DND-41 (cell line): ENCODE data around the gene MYL6.

Experiments used
- ATAC-seq: fragments of 200-7000 bp; cut with Tn5 transposase; 3 replicates; pipeline ENCODE4 v1.9.1; 2021; ENCODE audit warnings: low read depth; ENCODE audit not compliant: insufficient read depth
- DNase-seq: peaks from one replicate; pipeline ENCODE4 v3.0.0-alpha.2; 2020
- H2AFZ ChIP-seq: 2 replicates; pipeline ENCODE4 v1.6.0; 2012; ENCODE audit warnings: low read depth, low read length
- H3K27ac ChIP-seq: 2 replicates; pipeline ENCODE4 v1.5.1; 2012; ENCODE audit warnings: low read length, inconsistent platforms
- H3K27me3 ChIP-seq: fragments of 200-600 bp; sonication (generic); 2 replicates; pipeline ENCODE4 v1.6.0; 2012; ENCODE audit warnings: low read length, mild to moderate bottlenecking, inconsistent platforms; ENCODE audit not compliant: insufficient read depth, poor library complexity
- H3K36me3 ChIP-seq: 2 replicates; pipeline ENCODE4 v1.5.1; 2012; ENCODE audit warnings: low read length, inconsistent platforms; ENCODE audit not compliant: insufficient read depth
- H3K4me1 ChIP-seq: 2 replicates; pipeline ENCODE4 v1.5.1; 2012; ENCODE audit warnings: mild to moderate bottlenecking, low read length; ENCODE audit not compliant: insufficient read depth
- H3K4me2 ChIP-seq: 2 replicates; pipeline ENCODE4 v1.6.0; 2012; ENCODE audit warnings: mild to moderate bottlenecking, moderate library complexity, low read length, inconsistent platforms; ENCODE audit not compliant: insufficient read depth
- H3K4me3 ChIP-seq, 2 experiments: fragments of 200-600 bp in 1 of 2; shearing (Covaris generic) in 1 of 2; 2 replicates each; pipeline ENCODE4 v1.5.1; 2012 to 2016; ENCODE audit warnings: inconsistent platforms in 2 of 2, low read length in 2 of 2, mild to moderate bottlenecking in 2 of 2, low read depth in 1 of 2, moderate library complexity in 1 of 2
- H3K79me2 ChIP-seq: 2 replicates; pipeline ENCODE4 v1.6.0; 2012; ENCODE audit warnings: low read length, inconsistent platforms; ENCODE audit not compliant: insufficient read depth
- H3K9ac ChIP-seq: 2 replicates; pipeline ENCODE4 v1.6.0; 2012; ENCODE audit warnings: low read depth, mild to moderate bottlenecking, inconsistent platforms, low read length, moderate library complexity
- H3K9me3 ChIP-seq: 2 replicates; pipeline ENCODE4 v1.5.1; 2012; ENCODE audit warnings: low read length, moderate library complexity, mild to moderate bottlenecking, inconsistent platforms; ENCODE audit not compliant: insufficient read depth, severe bottlenecking
- H4K20me1 ChIP-seq: 2 replicates; pipeline ENCODE4 v1.6.0; 2012; ENCODE audit warnings: low read length; ENCODE audit not compliant: insufficient read depth
- EZH2 ChIP-seq: IDR thresholded peaks from 3 replicates; pipeline ENCODE4 v1.6.1; 2012; ENCODE audit warnings: borderline replicate concordance, low read depth, mild to moderate bottlenecking, moderate library complexity, low read length, inconsistent platforms; ENCODE audit not compliant: severe bottlenecking
- TF ChIP-seq, protein P1 (sequence below): IDR thresholded peaks from 2 replicates; pipeline ENCODE4 v1.5.1; 2012; ENCODE audit warnings: borderline replicate concordance, low read length, moderate library complexity, mild to moderate bottlenecking; ENCODE audit not compliant: poor library complexity, severe bottlenecking; ENCODE audit errors: extremely low read depth

The MYL6 gene

DNA sequence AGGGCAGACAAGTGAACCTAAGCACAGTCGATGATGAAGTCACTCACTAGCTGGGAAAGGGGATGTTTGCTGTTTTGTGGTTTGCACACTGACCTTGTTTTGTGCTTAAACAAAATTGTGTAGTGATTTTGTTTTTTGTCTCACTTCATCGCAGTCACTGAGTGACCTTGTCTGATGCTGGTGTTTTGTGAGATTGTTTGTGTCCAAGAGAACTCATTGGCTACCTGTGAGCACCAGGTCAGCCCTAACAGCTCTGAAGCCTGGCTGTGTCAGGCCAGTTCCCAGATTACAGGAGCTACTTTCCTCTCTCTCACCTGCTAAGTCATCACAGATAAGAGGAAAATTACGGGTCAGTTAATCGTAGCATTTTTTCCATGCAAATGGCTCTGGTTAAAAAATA is 34.0 kb upstream of the MYL6 start:
- no peak for ATAC-seq
- Histone ChIP-seq H4K20me1 (no peaks in the 10 kb centered on the region), H3K79me2 (peaks cover 53% of the 10 kb centered on the region)

DNA sequence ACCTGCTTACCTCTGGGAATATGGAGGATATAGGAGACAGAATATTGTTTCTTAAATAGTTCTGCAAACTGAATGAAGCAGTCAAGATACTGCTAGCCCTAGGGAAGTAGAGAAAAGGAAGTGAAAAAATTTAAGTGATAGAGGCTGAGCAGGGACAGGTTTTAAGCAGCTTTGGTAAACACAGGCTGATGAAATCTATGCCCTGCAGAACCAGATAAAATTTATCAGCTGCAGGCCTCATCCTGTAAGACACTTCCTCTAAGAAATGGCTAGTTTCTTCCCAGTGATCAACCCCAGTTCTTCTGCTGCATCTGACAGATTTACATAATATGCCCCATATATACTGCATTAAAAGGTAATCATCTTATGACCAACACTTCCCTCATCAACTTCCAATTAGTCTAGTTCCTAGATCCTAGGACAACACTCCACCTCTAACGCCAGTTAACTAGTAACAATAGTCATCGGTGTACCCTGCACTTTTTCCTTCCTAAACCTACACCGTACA is 31.4 kb upstream of the MYL6 start:
- DNase-seq (no peak), ATAC-seq (no peak)
- Histone ChIP-seq H3K4me2 (peak overlapping the region; percentile 90), H3K9me3 (peaks cover 6% of the 10 kb centered on the region), H3K9ac (peak overlapping the region; percentile 51), H3K27me3 (no peaks in the 10 kb centered on the region), H4K20me1 (no peaks in the 10 kb centered on the region), H3K36me3 (peaks cover 35% of the 10 kb centered on the region), H3K4me3 (peak overlapping the region in 1 of 2 experiments; percentile 48; a peak in 2 of 4 replicates), H3K4me1 (peaks cover 57% of the 10 kb centered on the region), H3K27ac (peak overlapping the region; percentile 61), H3K79me2 (peaks cover 43% of the 10 kb centered on the region), H2AFZ (peak overlapping the region; percentile 67; the same call in 1 of the 2 replicates)
- TF ChIP-seq, protein P1, sequence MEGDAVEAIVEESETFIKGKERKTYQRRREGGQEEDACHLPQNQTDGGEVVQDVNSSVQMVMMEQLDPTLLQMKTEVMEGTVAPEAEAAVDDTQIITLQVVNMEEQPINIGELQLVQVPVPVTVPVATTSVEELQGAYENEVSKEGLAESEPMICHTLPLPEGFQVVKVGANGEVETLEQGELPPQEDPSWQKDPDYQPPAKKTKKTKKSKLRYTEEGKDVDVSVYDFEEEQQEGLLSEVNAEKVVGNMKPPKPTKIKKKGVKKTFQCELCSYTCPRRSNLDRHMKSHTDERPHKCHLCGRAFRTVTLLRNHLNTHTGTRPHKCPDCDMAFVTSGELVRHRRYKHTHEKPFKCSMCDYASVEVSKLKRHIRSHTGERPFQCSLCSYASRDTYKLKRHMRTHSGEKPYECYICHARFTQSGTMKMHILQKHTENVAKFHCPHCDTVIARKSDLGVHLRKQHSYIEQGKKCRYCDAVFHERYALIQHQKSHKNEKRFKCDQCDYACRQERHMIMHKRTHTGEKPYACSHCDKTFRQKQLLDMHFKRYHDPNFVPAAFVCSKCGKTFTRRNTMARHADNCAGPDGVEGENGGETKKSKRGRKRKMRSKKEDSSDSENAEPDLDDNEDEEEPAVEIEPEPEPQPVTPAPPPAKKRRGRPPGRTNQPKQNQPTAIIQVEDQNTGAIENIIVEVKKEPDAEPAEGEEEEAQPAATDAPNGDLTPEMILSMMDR: no peak
- TF ChIP-seq EZH2: no peak

More for the DNA sequence above, 34.0 kb upstream of the MYL6 start:
- no peak overlapping the region for H3K27ac ChIP-seq
- no peaks in the 10 kb centered on the region for H3K27me3 ChIP-seq
- TF ChIP-seq, protein P1: no peak
- TF ChIP-seq EZH2: no peak
- H3K9ac ChIP-seq: no peak overlapping the region
- H3K9me3 ChIP-seq: no peaks in the 10 kb centered on the region
- no peak overlapping the region for H3K4me3 ChIP-seq
- H3K4me1 ChIP-seq: peaks cover 56% of the 10 kb centered on the region
- DNase-seq: no peak
- H2AFZ ChIP-seq: no peak overlapping the region
- H3K36me3 ChIP-seq: peaks cover 41% of the 10 kb centered on the region
- H3K4me2 ChIP-seq: no peak overlapping the region

DNA sequence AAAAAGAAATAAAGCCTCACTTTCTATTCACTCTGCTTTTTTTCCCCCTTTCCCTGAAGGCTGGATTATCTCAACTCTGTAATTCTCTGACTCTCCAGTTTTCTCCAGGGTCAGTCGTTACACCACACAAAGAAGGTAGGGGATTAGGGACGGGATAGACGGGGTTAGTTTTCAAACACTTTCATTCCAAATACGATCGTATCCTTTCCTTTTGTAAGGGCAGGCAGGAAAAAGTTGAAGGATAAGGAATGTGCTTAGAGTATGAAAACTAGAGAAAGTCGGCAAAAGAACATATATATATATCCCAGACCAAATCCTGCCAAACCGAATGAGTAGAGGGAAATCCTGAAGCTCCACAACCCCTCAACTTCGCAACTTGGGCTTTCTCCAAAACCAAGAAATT is 30.7 kb upstream of the MYL6 start:
- Histone ChIP-seq H4K20me1 (no peaks in the 10 kb centered on the region), H3K27me3 (no peaks in the 10 kb centered on the region), H3K4me1 (peaks cover 57% of the 10 kb centered on the region), H3K4me3 (peak overlapping the region; percentile 10 to 48; a peak in 3 of 4 replicates), H3K36me3 (peaks cover 35% of the 10 kb centered on the region), H3K27ac (peak overlapping the region; percentile 61), H3K4me2 (peak overlapping the region; percentile 90), H3K79me2 (peaks cover 36% of the 10 kb centered on the region), H2AFZ (peak overlapping the region; percentile 67), H3K9me3 (peaks cover 6% of the 10 kb centered on the region), H3K9ac (peak overlapping the region; percentile 51)
- ATAC-seq: no peak
- DNase-seq: no peak
- no peak for TF ChIP-seq EZH2

DNA sequence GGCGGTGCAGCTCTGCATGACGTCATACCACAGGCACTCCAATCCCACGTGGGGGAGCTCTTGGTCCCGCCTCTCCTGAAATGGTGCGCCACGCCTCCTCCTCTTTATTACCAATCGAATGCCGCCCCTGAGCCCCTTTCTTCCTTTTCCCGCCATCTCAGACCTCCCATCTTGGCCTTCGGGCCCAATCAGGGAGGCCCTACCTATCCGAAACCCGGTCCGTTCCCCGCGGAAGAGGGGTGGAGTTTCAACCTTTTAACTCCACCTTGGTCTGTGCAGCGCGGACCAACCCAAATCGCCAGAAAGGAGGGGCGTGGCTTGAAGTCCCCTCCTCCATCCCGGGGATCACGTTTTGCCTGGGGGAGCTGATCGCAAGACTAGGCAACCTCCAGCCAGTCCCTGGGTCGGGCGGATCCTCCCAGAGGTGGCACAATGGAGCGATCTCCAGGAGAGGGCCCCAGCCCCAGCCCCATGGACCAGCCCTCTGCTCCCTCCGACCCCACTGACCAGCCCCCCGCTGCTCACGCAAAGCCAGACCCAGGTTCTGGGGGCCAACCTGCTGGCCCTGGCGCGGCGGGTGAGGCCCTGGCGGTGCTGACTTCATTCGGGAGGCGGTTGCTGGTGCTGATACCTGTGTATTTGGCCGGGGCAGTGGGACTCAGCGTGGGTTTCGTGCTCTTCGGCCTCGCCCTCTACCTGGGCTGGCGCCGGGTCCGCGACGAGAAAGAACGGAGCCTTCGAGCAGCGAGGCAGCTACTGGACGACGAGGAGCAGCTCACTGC is 30.1 kb upstream of the MYL6 start, which contains the start of gene ESYT1:
Gene ESYT1, plus strand, starts transcription at position 380 of the 782 bp plus-strand sequence. Its CDS starts 53 bp downstream, at position 433.
- Histone ChIP-seq H2AFZ (peak within 1 kb of the TSS; percentile 79), H3K9ac (peak within 1 kb of the TSS; percentile 66), H3K36me3 (peaks cover 34% of the 10 kb centered on the region), H3K4me2 (peak within 1 kb of the TSS; percentile 90), H3K27me3 (no peaks in the 10 kb centered on the region), H3K4me1 (peaks cover 57% of the 10 kb centered on the region), H3K27ac (peak within 1 kb of the TSS; percentile 79), H3K79me2 (peaks cover 36% of the 10 kb centered on the region), H3K4me3 (peak within 1 kb of the TSS; percentile 40 to 74), H4K20me1 (no peaks in the 10 kb centered on the region), H3K9me3 (peaks cover 6% of the 10 kb centered on the region)
- TF ChIP-seq, protein P1: peak; percentile 2
- no peak for TF ChIP-seq EZH2
- peak; percentile 88 for ATAC-seq
- DNase-seq: peak; percentile 100
